Neural cell (in vitro differentiated cells): ENCODE measurements around the gene CRYZL1. TPM values are rescaled to one million over a fixed set of nuclear protein-coding genes. Genes with fewer than 3 reads are reported as not detected.
A peak's percentile ranks its signal among the peaks of the same experiment; 100 is the strongest.

ENCODE experiments used
- H2AFZ ChIP-seq: fragments of 200-600, 300-800 bp; sonication (generic), shearing (Covaris generic); 2 replicates; pipeline ENCODE4 v1.6.0; 2014; ENCODE audit warnings: low read depth, mild to moderate bottlenecking, antibody characterized with exemption, low read length, moderate library complexity
- H3F3A ChIP-seq: fragments of 200-600 bp; shearing (Covaris generic); 2 replicates; pipeline ENCODE4 v1.6.1; 2016; ENCODE audit warnings: mild to moderate bottlenecking, moderate library complexity, mixed read lengths, antibody characterized with exemption, low read length; ENCODE audit not compliant: insufficient read depth, poor library complexity, severe bottlenecking
- H3K27ac ChIP-seq: fragments of 200-600, 300-800 bp; sonication (generic), shearing (Covaris generic); 2 replicates; pipeline ENCODE4 v1.5.1; 2014; ENCODE audit warnings: mild to moderate bottlenecking, low read length, moderate library complexity
- H3K27me3 ChIP-seq: fragments of 300-800, 200-600 bp; sonication (generic), shearing (Covaris generic); 2 replicates; pipeline ENCODE4 v1.6.0; 2014; ENCODE audit warnings: mild to moderate bottlenecking, low read depth, low read length, moderate library complexity; ENCODE audit not compliant: insufficient read depth
- H3K36me3 ChIP-seq: fragments of 300-800, 200-600 bp; sonication (generic), shearing (Covaris generic); 2 replicates; pipeline ENCODE4 v1.5.1; 2014; ENCODE audit warnings: mild to moderate bottlenecking, antibody characterized with exemption, low read length, moderate library complexity; ENCODE audit not compliant: insufficient read depth
- H3K4me2 ChIP-seq: fragments of 300-800, 200-600 bp; sonication (generic), shearing (Covaris generic); 2 replicates; pipeline ENCODE4 v1.6.0; 2014; ENCODE audit warnings: mild to moderate bottlenecking, low read length
- H3K4me3 ChIP-seq: fragments of 300-800, 200-600 bp; sonication (generic), shearing (Covaris generic); 2 replicates; pipeline ENCODE4 v1.5.1; 2014; ENCODE audit warnings: mild to moderate bottlenecking, low read length, moderate library complexity
- H3K79me2 ChIP-seq: fragments of 200-600 bp; shearing (Covaris generic); replicated peaks from 2 replicates; pipeline ENCODE4 v1.6.0; 2014; ENCODE audit warnings: mild to moderate bottlenecking, low read length, moderate library complexity; ENCODE audit not compliant: insufficient read depth
- H3K9ac ChIP-seq: fragments of 300-800, 200-600 bp; sonication (generic), shearing (Covaris generic); 2 replicates; pipeline ENCODE4 v1.6.1; 2016; ENCODE audit warnings: mild to moderate bottlenecking, low read length, mixed read lengths
- H3K9me2 ChIP-seq: fragments of 200-600 bp; shearing (Covaris generic); 2 replicates; pipeline ENCODE4 v1.6.1; 2016; ENCODE audit warnings: mild to moderate bottlenecking, low read length, mixed read lengths; ENCODE audit not compliant: insufficient read depth
- H3K9me3 ChIP-seq: fragments of 200-600, 300-800 bp; sonication (generic), shearing (Covaris generic); 2 replicates; pipeline ENCODE4 v1.6.1; 2016; ENCODE audit warnings: mild to moderate bottlenecking, mixed run types, low read length, moderate library complexity, mixed read lengths
- H4K20me1 ChIP-seq: fragments of 200-600 bp; shearing (Covaris generic); 2 replicates; pipeline ENCODE4 v1.6.1; 2016; ENCODE audit warnings: mild to moderate bottlenecking, mixed run types; ENCODE audit not compliant: insufficient read depth
- EP300 ChIP-seq: fragments of 450-650 bp; conservative IDR thresholded peaks from 2 replicates; pipeline ENCODE4 v1.6.1; 2014; ENCODE audit warnings: antibody characterized with exemption, mild to moderate bottlenecking, moderate library complexity; ENCODE audit not compliant: poor library complexity, severe bottlenecking
- EZH2 ChIP-seq: fragments of 200-600, 300-800 bp; shearing (Covaris generic), sonication (generic); IDR thresholded peaks from 2 replicates; pipeline ENCODE4 v1.6.1; 2014; ENCODE audit warnings: antibody characterized with exemption, low read length, borderline replicate concordance, mild to moderate bottlenecking; ENCODE audit not compliant: insufficient read depth, poor library complexity, severe bottlenecking
- MXI1 ChIP-seq: fragments of 450-650 bp; conservative IDR thresholded peaks from 2 replicates; pipeline ENCODE4 v1.6.1; 2014; ENCODE audit warnings: antibody characterized with exemption, mild to moderate bottlenecking; ENCODE audit not compliant: poor library complexity, severe bottlenecking
- POLR2AphosphoS5 ChIP-seq: IDR thresholded peaks from 2 replicates; pipeline ENCODE4 v1.6.1; 2012
- RAD21 ChIP-seq: fragments of 450-650 bp; conservative IDR thresholded peaks from 2 replicates; pipeline ENCODE4 v1.6.1; 2014; ENCODE audit warnings: antibody characterized with exemption, mild to moderate bottlenecking, moderate library complexity
- SMC3 ChIP-seq: fragments of 450-650 bp; conservative IDR thresholded peaks from 2 replicates; pipeline ENCODE4 v1.6.1; 2014; ENCODE audit warnings: antibody characterized with exemption, mild to moderate bottlenecking, moderate library complexity; ENCODE audit not compliant: poor library complexity
- TAF1 ChIP-seq: IDR thresholded peaks from 2 replicates; pipeline ENCODE4 v1.6.1; 2012; ENCODE audit warnings: low read depth
- polyA plus RNA-seq: library from polyadenylated mRNA; depleted of rRNA; stranded (reverse); fragments of >200 nt; gene quantifications from 2 replicates; pipeline ENCODE4 v1.2.3, GENCODE V29; 2014
- TF ChIP-seq, protein P1 (sequence below): fragments of 450-650 bp; IDR thresholded peaks from 2 replicates; pipeline ENCODE4 v1.5.1; 2014; ENCODE audit warnings: antibody characterized with exemption, mild to moderate bottlenecking, moderate library complexity; ENCODE audit not compliant: poor library complexity, severe bottlenecking
- TF ChIP-seq, protein P2 (sequence below): IDR thresholded peaks from 2 replicates; pipeline ENCODE4 v1.6.1; 2012; ENCODE audit warnings: borderline replicate concordance

CRYZL1 gene
- polyA plus RNA-seq, 1 donor from 2014 or later: 54.3 TPM

DNA sequence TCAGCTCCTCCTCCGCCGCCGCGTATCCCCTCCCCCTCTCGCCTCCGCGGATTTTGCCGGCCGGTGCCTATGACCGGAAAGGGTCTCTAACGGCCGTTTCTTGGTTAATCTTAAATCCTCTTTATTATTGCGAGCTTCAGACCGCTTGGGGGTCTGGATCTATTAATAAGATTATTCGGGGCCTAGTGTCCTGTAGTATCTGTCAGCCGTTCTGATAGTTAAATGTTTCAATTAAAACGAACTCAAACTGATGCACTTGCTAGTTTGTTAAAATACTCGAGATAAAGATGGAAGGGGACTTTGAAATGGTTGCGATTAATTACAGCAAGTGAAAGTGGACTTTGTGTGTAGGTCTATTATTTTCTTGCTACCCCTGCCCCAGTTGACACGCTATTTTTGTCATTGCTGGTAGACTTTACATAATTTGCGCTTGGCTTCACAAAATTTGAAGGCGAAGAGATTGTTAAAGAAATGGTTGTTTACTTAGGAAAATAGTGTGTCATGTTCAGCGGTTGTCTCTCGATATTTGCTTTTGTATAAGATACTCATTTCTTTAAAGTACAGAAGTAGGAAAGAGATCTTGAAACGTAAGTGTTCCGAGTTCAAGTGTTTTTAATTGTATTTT is 97.9 kb downstream of the CRYZL1 start:
- Histone ChIP-seq H3K27ac (peak overlapping the region; percentile 99), H3K4me2 (peak overlapping the region; percentile 55), H3K79me2 (peaks cover 76% of the 10 kb centered on the region), H3K9me2 (no peaks in the 10 kb centered on the region), H3K9me3 (no peaks in the 10 kb centered on the region), H3K4me3 (peak overlapping the region; percentile 72), H3K27me3 (no peaks in the 10 kb centered on the region), H3K36me3 (no peaks in the 10 kb centered on the region), H3K9ac (peak overlapping the region; percentile 96), H3F3A (no peaks in the 10 kb centered on the region), H2AFZ (peak overlapping the region; percentile 62), H4K20me1 (peaks cover 6% of the 10 kb centered on the region)
- TF ChIP-seq EP300 (no peak), SMC3 (no peak), RAD21 (no peak), EZH2 (no peak), MXI1 (no peak), POLR2AphosphoS5 (no peak), TAF1 (no peak)
- TF ChIP-seq, protein P1, sequence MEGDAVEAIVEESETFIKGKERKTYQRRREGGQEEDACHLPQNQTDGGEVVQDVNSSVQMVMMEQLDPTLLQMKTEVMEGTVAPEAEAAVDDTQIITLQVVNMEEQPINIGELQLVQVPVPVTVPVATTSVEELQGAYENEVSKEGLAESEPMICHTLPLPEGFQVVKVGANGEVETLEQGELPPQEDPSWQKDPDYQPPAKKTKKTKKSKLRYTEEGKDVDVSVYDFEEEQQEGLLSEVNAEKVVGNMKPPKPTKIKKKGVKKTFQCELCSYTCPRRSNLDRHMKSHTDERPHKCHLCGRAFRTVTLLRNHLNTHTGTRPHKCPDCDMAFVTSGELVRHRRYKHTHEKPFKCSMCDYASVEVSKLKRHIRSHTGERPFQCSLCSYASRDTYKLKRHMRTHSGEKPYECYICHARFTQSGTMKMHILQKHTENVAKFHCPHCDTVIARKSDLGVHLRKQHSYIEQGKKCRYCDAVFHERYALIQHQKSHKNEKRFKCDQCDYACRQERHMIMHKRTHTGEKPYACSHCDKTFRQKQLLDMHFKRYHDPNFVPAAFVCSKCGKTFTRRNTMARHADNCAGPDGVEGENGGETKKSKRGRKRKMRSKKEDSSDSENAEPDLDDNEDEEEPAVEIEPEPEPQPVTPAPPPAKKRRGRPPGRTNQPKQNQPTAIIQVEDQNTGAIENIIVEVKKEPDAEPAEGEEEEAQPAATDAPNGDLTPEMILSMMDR: no peak
- TF ChIP-seq, protein P2, sequence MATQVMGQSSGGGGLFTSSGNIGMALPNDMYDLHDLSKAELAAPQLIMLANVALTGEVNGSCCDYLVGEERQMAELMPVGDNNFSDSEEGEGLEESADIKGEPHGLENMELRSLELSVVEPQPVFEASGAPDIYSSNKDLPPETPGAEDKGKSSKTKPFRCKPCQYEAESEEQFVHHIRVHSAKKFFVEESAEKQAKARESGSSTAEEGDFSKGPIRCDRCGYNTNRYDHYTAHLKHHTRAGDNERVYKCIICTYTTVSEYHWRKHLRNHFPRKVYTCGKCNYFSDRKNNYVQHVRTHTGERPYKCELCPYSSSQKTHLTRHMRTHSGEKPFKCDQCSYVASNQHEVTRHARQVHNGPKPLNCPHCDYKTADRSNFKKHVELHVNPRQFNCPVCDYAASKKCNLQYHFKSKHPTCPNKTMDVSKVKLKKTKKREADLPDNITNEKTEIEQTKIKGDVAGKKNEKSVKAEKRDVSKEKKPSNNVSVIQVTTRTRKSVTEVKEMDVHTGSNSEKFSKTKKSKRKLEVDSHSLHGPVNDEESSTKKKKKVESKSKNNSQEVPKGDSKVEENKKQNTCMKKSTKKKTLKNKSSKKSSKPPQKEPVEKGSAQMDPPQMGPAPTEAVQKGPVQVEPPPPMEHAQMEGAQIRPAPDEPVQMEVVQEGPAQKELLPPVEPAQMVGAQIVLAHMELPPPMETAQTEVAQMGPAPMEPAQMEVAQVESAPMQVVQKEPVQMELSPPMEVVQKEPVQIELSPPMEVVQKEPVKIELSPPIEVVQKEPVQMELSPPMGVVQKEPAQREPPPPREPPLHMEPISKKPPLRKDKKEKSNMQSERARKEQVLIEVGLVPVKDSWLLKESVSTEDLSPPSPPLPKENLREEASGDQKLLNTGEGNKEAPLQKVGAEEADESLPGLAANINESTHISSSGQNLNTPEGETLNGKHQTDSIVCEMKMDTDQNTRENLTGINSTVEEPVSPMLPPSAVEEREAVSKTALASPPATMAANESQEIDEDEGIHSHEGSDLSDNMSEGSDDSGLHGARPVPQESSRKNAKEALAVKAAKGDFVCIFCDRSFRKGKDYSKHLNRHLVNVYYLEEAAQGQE: no peak

DNA sequence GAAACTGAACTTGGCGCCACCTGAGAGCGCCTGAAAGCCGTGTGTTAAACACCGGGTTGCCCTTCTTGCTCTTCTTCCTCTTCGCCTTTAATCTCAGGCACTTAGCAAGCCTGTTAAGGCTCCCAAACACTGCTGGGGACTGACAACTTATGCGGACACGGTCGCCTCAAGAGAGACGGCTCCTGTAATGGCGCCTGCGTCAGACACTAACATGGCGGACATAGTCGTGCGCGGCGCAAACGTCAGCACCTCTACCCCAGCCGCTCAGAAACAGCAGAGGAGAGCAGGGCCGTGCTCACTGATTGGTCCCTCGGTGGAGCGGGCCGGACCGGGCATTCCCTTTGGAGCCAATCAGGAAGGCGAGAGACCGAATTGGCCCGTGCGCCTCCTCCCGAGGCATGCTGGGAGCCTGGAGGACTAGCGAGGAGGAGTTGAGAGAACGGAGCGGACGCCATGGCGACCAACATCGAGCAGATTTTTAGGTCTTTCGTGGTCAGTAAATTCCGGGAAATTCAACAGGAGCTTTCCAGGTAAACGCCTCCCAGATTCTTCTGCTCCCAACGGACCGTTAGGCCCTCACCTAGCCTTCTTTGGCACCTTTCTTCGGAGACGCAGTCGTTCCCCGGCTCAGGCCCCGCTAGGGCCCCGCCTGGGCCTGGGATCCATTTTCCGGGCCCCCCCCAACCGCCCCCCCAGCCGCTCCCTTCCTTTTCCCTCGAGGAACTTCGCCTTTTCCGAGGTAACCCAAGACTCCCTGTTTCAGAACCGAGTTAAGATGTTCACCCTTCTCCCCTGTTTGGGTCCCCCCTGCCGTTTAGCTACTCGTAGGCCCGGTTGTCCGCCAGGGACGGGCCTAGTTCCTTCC is 98.7 kb downstream of the CRYZL1 start, which contains the start of gene SON:
Gene SON, plus strand, starts transcription at position 399 of the 865 bp plus-strand sequence. Its CDS starts 55 bp downstream, at position 454.
- Histone ChIP-seq H3F3A (no peaks in the 10 kb centered on the region), H3K36me3 (no peaks in the 10 kb centered on the region), H3K79me2 (peaks cover 73% of the 10 kb centered on the region), H3K27ac (peak within 1 kb of the TSS; percentile 99), H3K9me3 (no peaks in the 10 kb centered on the region), H3K9ac (peak within 1 kb of the TSS; percentile 96), H3K4me3 (peak within 1 kb of the TSS; percentile 72), H3K27me3 (no peaks in the 10 kb centered on the region), H2AFZ (peak within 1 kb of the TSS; percentile 78), H3K4me2 (peak within 1 kb of the TSS; percentile 84), H3K9me2 (no peaks in the 10 kb centered on the region), H4K20me1 (peaks cover 3% of the 10 kb centered on the region)
- TF ChIP-seq TAF1: peak; percentile 88
- no peak for TF ChIP-seq RAD21
- TF ChIP-seq, protein P1: no peak
- TF ChIP-seq EZH2: no peak
- TF ChIP-seq, protein P2: peak; percentile 94
- TF ChIP-seq EP300: peak; percentile 80
- TF ChIP-seq MXI1: no peak
- peak; percentile 5 for TF ChIP-seq SMC3
- TF ChIP-seq POLR2AphosphoS5: peak; percentile 98
